Left renal cortex interstitium (tissue), 4 donors: Measurements from ENCODE around the gene MYL6. TPM values are rescaled to one million over a fixed set of nuclear protein-coding genes. Genes with fewer than 3 reads are reported as not detected.
A peak's percentile ranks its signal among the peaks of the same experiment; 100 is the strongest.
"Not testable (repeated sequence)": the region's sequence is repeated elsewhere in the genome, so short reads cannot be mapped to it uniquely, and the experiment has no call there.

Experiments
- DNase-seq, 4 donors: peaks; one replicate each; pipeline ENCODE4 v3.0.0-alpha.2; 2013; ENCODE audit warnings: low read depth in 4 of 4, low spot score in 2 of 4, missing footprints in 1 of 4
- polyA plus RNA-seq, 4 donors: library from polyadenylated mRNA; unstranded; fragments of 120-200 nt; gene quantifications; one replicate each; pipeline ENCODE4 v1.2.1, GENCODE V29; 2013; ENCODE audit not compliant: insufficient read length in 4 of 4

The MYL6 gene
- polyA plus RNA-seq, 4 donors = 1,610 to 2,370 (median 1,767) TPM

DNA sequence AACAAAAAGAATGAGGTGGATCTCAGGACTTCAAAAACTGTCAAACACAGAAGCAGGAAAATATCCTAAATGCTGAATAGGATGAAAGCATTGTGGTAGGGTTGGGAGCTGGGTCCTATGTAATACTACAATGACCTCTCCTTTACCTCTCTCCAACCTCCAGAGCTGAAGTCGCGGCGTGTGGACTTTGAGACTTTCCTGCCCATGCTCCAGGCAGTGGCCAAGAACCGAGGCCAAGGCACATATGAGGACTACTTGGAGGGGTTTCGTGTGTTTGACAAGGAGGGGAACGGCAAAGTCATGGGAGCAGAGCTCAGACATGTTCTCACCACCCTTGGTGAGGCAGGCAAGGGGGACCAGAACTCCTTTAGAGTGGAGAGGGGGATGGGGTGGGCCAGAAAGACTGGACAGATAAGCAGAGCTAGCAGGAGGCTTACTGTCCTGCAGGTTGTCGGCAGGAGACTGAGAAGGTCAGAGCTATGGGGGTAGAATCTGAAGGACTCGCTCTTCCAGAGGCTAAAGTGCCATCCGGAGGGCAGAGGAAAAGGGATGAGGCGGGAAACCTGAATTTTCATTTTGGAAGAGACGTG is 2.8 kb upstream of the MYL6 start:
- DNase-seq = no peak

DNA sequence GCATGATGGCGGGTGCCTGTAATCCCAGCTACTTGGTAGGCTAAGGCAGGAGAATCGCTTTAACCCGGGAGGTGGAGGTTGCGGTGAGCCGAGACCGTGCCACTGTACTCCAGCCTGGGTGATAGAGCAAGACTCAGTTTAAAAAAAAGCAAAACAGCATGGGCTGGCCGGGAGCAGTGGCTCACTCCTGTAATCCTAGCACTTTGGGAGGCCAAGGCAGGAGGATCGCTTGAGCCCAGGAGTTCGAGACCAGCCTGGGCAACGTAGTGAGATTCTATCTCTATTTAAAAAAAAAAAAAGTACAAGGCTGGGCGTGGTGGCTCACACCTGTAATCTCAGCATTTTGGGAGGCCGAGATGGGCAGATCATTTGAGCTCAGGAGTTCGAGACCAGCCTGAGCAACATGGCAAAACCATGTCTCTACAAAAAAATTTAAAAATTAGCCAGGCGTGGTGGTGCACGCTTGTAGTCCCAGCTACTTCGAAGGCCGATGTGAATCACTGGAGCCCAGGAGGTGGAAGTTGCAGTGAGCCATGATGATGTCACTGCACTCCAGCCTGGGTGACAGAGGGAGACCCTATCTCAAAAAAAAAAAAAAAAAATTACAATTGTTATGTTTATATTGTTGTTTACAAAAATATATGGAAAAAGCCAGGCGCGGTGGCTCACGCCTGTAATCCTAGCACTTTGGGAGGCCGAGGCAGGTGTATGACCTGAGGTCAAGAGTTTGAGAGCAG is 1.5 kb upstream of the MYL6 start:
- not testable (repeated sequence) for DNase-seq

- DNase-seq = peak; percentile 81 to 86 (median 84)
Observed at GRCh38 chr12:56157201-56158028, 744 bp upstream of the MYL6 start.

GRCh38 chr12:56158926-56159461 is 835 bp downstream of the MYL6 start:
- DNase-seq = peak in 2 of 4 donors; percentile 32 to 41

DNA sequence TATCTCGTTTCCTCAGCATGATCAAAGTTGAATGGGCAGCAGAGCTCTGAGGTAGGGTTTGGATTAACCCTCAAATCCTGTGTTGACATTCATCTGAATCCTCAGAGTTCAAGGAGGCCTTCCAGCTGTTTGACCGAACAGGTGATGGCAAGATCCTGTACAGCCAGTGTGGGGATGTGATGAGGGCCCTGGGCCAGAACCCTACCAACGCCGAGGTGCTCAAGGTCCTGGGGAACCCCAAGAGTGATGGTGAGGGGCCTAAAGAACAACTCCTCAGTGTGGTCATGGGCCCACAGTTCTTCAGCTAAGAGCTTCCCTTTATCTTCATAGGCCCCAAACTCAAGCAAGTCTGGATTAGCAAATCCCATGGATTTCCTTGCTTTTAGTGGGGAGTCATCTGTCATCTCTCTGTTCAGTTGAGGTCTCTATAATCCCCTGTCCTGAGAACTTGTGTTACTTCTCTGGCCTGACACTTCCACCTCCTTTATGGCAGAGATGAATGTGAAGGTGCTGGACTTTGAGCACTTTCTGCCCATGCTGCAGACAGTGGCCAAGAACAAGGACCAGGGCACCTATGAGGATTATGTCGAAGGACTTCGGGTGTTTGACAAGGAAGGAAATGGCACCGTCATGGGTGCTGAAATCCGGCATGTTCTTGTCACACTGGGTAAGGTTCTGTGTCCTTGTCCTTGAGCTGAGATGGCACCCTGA is 1.5 kb downstream of the MYL6 start:
- DNase-seq = no peak

DNA sequence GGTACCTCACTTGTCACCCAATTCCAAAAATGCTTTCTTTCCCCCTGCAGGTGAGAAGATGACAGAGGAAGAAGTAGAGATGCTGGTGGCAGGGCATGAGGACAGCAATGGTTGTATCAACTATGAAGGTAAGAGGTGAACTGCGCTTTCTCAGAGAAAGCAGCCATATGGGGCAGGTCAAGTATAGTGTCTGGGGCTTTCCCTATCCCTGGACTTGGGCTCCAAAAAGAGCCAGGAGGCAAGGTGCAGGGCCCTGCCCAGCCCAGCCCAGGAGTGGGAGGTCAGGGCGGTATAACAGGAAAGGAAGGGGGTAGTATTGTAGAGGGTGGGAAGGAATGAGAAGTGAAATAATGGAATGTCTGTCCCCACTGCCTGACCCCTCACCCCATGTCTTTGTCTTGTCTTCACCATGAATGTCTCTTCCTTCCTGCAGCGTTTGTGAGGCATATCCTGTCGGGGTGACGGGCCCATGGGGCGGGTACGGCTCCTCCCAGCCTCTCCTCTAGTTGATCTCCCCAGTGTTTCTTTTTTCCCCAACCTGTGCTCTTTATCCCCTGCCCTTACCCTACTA is 2.1 kb downstream of the MYL6 start:
- no peak for DNase-seq

DNA sequence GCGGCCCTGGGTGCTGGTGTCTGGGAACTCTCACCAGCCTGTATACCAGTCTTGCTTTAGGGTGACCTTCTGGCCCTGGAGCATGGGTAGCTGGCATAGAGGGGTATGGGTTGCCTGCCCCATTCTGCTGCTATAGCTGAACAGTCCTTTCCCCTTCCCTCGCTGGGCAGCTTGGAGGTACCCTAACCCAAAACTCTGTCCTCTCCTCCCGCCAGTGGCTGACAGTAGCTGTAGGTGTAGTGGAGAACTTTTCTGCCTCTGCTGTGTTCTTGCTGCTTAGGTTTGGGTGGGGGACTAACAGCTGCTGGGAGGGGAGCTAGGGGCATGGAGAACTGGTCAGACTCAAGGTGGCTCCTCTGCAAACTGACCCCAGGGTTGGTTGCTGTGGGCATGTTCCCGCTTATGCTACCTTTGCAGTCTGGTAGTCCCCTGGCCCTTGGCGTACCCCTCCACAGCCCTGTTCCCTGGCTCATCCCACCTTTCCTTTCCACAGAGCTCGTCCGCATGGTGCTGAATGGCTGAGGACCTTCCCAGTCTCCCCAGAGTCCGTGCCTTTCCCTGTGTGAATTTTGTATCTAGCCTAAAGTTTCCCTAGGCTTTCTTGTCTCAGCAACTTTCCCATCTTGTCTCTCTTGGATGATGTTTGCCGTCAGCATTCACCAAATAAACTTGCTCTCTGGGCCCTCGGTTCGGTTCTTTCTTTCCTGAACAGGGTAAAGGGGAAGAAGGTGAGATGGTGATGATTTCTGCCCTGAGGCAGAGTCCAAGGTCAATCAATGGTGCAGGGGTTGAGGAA is 2.9 kb downstream of the MYL6 start:
- no peak for DNase-seq

DNA sequence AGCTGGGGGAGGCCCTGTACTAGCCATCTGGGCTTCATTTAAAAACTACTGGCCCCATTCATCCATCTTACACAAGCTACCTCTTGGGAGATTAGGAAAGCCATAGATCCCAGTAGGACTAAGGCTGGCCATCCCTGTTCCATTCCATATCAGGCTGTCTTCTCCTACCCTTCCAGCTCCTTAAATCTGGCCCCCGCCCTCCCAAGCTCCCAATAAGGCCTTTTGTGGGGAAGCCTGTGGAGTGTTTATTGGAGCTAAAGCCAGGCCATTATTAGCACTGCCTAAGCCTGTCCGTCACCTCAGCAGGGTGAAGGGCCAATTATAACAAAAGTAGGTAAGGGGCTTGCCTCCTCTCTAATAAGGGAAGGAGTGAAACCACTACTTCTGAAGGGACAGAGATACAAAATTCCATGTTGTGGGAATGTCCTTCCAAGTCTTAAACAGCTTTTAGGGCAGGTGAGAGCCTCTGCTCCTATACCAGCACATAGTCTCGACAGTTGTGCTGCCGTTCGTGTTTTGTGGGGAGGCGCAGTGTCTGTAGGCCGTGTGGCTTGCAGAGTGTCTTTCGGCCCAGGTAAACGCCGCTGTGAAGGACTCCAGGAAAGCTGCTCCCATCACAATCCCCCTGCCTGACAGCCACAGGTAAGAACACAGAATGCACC is 3.7 kb downstream of the MYL6 start:
- DNase-seq = no peak

GRCh38 chr12:56162468-56163290 is 4.5 kb downstream of the MYL6 start:
- no peak for DNase-seq

DNA sequence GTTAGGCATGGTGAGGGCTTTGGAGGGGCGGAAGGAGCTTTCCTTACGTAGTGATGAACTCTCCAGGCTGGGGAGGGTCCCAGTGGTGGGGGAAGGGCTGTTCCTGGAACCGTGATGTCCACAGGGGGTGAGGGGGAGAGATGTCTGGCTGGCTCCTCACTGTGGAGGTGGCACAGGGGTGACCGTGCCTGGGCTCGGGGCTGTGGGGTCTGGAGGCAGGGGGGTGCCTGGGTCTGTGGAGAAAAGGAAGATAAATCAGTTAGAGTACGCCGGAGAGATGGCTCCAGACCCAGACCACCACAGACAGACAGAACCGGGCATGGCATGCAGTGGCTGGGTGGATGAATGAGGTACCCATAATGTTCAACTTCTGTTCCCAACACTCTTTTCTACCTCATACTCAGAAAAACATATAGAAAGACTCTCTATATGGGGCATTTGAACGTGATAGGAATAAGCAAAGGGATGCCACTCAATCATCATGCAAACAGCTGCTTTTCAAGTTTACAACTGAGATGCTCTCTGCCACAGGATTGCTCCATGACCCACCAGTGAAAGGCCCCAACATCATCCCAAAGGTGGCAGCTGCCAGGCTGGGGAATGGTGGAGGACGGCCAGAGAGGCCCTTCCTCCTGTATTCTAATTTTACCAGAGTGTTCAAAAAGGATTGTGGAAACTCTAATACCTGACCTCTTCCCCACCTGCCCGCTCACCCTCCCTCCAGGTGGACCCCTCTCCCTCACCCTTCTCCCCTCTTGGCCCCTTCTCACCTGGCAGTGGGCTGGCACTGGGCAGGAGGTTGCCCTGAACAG is 5.6 kb downstream of the MYL6 start:
- DNase-seq = no peak

DNA sequence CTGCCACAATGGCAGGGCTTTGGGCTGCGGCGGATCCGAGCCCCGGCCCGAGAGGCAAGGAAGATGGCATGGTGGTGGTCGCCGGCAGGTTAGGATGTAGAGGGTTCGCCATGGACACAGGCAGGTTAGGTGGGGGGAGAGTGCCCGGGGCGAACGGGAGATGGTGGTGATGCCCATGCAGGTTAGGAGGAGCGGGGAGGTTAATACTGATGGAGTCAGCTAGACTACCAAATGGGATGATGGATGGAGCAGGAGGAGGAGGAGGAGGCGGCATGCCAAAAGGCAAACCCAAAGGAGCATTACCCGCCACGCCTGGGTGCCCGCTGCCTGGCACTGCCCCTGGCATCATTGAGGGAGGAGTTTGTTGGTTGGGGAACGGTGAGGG is 6.2 kb downstream of the MYL6 start:
- DNase-seq = no peak

DNA sequence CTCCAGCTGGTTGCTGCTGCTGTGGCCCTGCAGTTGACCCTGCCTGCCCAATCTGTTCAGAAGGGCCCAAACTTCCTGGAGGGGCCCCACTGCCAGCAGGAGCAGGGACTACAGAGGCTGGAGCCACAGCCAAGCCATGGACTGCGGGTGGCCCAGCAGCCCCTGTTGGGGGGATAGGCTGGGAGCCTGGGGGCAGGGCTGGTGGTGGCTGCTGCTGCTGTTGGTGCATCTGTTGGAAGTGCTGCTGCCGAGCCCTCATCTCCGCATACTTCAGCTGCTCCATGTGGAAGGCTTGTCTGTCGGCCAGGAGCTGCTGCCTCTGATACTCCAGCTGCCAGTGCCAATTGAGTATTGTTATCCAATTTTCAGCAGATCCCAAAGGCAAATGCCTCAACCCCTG is 7.2 kb downstream of the MYL6 start:
- DNase-seq = no peak

DNA sequence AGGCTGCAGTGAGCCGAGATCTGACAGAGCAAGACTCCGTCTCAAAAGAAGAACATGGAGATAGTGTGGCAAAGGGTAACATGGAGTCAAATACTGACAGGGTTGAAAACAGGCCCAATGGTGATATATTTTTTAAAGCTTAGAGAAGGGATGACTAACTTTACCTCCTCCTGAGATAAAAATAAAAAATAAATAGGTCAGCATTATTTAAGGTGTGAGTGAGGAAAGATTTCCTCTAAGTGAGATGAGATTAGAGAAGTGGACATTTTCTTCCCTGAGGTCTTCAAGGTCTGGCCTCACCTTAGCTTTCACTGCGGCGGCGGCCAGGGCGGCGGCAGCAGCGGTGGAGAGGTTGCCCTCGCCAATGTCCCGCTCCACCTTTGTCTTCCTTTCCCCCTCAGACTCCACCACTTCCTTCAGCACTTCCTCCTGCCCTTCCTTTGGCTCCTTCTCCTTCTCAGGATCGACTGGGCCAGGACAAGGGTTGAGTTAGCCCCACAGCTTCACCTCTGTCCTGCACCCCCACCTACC is 11.1 kb downstream of the MYL6 start:
- no peak for DNase-seq

DNA sequence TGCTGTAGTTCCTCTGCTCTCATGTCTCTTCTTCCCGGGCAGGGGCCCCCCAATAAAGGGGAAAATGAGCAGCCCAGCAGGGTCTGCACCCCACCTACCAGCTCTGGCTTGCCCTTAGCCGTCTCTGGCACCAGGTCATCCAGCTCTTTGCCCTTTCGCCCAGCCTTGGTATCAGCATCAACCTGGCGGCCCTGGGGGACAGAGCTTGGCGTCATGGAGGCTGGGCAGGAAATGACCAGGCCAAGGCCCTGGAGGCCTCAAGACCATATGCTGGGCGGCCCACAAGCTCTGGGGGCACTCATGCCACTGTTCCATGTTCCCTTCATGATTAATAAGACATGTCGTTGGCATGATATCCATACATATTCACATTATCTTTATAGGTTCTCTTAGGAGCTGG is 14.7 kb downstream of the MYL6 start:
- DNase-seq = no peak

DNA sequence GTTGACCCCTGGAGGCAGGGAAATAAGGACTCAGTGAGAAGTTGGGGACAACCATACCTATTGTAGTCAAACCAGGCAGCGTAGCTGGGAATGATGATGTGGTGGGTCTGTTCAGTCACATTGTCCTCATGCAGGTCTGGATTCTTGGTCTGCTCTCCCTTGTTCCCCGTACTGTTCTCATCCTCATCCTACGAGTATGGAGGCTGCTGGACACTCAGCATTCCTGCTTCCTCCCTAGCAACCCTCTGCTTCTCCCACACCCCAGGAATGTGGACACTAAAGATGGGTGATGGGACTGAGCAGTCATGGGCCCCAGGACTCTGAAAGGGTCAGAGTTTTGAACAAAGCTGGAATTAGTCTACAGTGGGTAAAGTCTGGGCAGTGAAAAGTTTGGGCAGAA is 20.2 kb downstream of the MYL6 start:
- no peak for DNase-seq

GRCh38 chr12:56186957-56187356 is 28.8 kb downstream of the MYL6 start:
- DNase-seq = no peak

DNA sequence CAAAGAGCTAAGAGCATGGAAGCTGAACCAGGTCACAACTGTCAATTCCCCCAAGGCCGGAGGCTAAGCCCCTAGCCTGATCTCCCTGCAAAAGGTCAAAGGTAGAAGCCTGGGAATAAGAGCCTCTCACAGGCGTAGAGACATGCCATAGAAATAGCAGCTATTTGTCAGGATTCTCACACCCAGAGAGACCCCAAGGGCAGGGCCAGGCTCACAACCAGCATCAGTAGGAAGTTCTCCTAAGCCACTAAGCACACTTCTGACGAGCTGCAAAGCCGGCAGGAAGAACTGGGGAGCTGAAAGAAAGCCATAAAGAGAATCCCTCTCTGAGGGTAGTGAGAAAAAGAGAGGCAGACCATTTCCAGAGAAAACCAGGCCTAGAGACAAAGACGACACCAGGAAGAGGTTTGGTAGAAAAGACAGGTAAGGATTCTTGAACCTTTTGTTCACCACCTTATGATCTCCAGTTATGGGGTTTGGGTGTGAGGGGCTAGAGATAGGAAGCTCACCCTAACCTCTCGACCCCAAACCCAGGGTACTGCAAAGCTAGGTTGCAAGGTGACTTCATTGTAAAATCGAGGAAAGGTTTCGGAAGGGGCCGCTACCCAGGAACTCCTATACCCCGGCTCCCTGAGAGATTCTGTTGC is 30.1 kb downstream of the MYL6 start:
- no peak for DNase-seq
